HK-2 (cell line): ENCODE results near the gene KRT222.

Experiments
- DNase-seq: peaks from one replicate; pipeline ENCODE4 v3.0.0-alpha.2; 2018; ENCODE audit not compliant: unreplicated experiment

KRT222 gene

GRCh38 chr17:40664582-40665333 is at the start of gene KRT222:
Gene KRT222 (minus strand): TSS chr17:40665177. CDS start chr17:40665099, 78 bp downstream.
- no peak for DNase-seq

GRCh38 chr17:40714473-40714872 is 49.5 kb upstream of the KRT222 start:
- no peak for DNase-seq

GRCh38 chr17:40707745-40708144 is 42.8 kb upstream of the KRT222 start:
- no peak for DNase-seq

GRCh38 chr17:40705584-40705983 is 40.6 kb upstream of the KRT222 start:
- no peak for DNase-seq

GRCh38 chr17:40703652-40704051 is 38.7 kb upstream of the KRT222 start, which contains the start of gene KRT24:
Gene KRT24 (minus strand): TSS chr17:40703752. CDS start chr17:40703693, 59 bp downstream.
- no peak for DNase-seq

- no peak for DNase-seq
Measured at GRCh38 chr17:40702271-40702670, 37.3 kb upstream of the KRT222 start.

- no peak for DNase-seq
Measured at GRCh38 chr17:40699853-40700252, 34.9 kb upstream of the KRT222 start.

- no peak for DNase-seq
Measured at GRCh38 chr17:40699371-40699770, 34.4 kb upstream of the KRT222 start.

GRCh38 chr17:40697297-40697696 is 32.3 kb upstream of the KRT222 start:
- DNase-seq: no peak

GRCh38 chr17:40696651-40697072 is 31.7 kb upstream of the KRT222 start:
- no peak for DNase-seq

- no peak for DNase-seq
Measured at GRCh38 chr17:40695874-40696472, 31.0 kb upstream of the KRT222 start.

- no peak for DNase-seq
Measured at GRCh38 chr17:40694584-40694983, 29.6 kb upstream of the KRT222 start.

GRCh38 chr17:40687106-40687505 is 22.1 kb upstream of the KRT222 start:
- DNase-seq: no peak

GRCh38 chr17:40686192-40686591 is 21.2 kb upstream of the KRT222 start:
- no peak for DNase-seq

- no peak for DNase-seq
Measured at GRCh38 chr17:40680998-40681397, 16.0 kb upstream of the KRT222 start.

GRCh38 chr17:40679523-40679907 is 14.5 kb upstream of the KRT222 start:
- no peak for DNase-seq

- no peak for DNase-seq
Measured at GRCh38 chr17:40678902-40679522, 14.0 kb upstream of the KRT222 start.

GRCh38 chr17:40675905-40676304 is 10.9 kb upstream of the KRT222 start:
- no peak for DNase-seq

- no peak for DNase-seq
Measured at GRCh38 chr17:40672654-40673053, 7.7 kb upstream of the KRT222 start.

- no peak for DNase-seq
Measured at GRCh38 chr17:40671282-40671681, 6.3 kb upstream of the KRT222 start.

GRCh38 chr17:40666331-40666730 is 1.4 kb upstream of the KRT222 start:
- DNase-seq: no peak

- DNase-seq: no peak
Measured at GRCh38 chr17:40663252-40663651, 1.7 kb downstream of the KRT222 start.

- no peak for DNase-seq
Measured at GRCh38 chr17:40659911-40660310, 5.1 kb downstream of the KRT222 start.
